T-helper 2 cell treated with Interferon-gamma antibody and Interleukin-4, amounts not matched to agents 5 μg/mL and 100 μg/mL, for 36 hours (primary cell): Measurements from ENCODE around the gene SETX.

Experiments
- DNase-seq: peaks from one replicate; pipeline ENCODE4 v3.0.0; 2021; ENCODE audit warnings: low spot score
- H3K27ac Mint-ChIP-seq: one replicate; pipeline ENCODE4 v1.8.0; 2021; ENCODE audit warnings: mild to moderate bottlenecking, mixed read lengths
- H3K27me3 Mint-ChIP-seq: one replicate; pipeline ENCODE4 v1.8.0; 2021; ENCODE audit warnings: low read depth, mixed read lengths
- H3K36me3 Mint-ChIP-seq: one replicate; pipeline ENCODE4 v1.8.0; 2021; ENCODE audit warnings: low read depth, mixed read lengths
- H3K4me1 Mint-ChIP-seq: one replicate; pipeline ENCODE4 v1.8.0; 2021; ENCODE audit warnings: low read depth, mixed read lengths
- H3K4me3 Mint-ChIP-seq: one replicate; pipeline ENCODE4 v1.8.0; 2022; ENCODE audit warnings: mild to moderate bottlenecking, moderate library complexity, mixed read lengths
- H3K9me3 Mint-ChIP-seq: one replicate; pipeline ENCODE4 v1.8.0; 2021; ENCODE audit warnings: mixed read lengths

Gene SETX

GRCh38 chr9:132333556-132333955, 21.2 kb downstream of the SETX start:
- Mint-ChIP-seq H3K9me3 (peaks cover 5% of the 10 kb centered on the region), H3K27ac (no peak overlapping the region), H3K4me1 (peaks cover 2% of the 10 kb centered on the region), H3K27me3 (no peaks in the 10 kb centered on the region), H3K4me3 (no peak overlapping the region), H3K36me3 (peaks cover 79% of the 10 kb centered on the region)
- no peak for DNase-seq

- H3K9me3 Mint-ChIP-seq, result peaks cover 12% of the 10 kb centered on the region
- no peak overlapping the region for H3K4me3 Mint-ChIP-seq
- H3K27ac Mint-ChIP-seq, result no peak overlapping the region
- H3K4me1 Mint-ChIP-seq, result peaks cover 17% of the 10 kb centered on the region
- DNase-seq, result no peak
- H3K27me3 Mint-ChIP-seq, result no peaks in the 10 kb centered on the region
- peaks cover 81% of the 10 kb centered on the region for H3K36me3 Mint-ChIP-seq
These were observed 26.2 kb downstream of the SETX start for GRCh38 chr9:132328580-132328979.

- H3K36me3 Mint-ChIP-seq, result peaks cover 84% of the 10 kb centered on the region
- no peak for DNase-seq
- H3K27me3 Mint-ChIP-seq, result no peaks in the 10 kb centered on the region
- no peak overlapping the region for H3K27ac Mint-ChIP-seq
- H3K9me3 Mint-ChIP-seq, result peaks cover 12% of the 10 kb centered on the region
- peaks cover 19% of the 10 kb centered on the region for H3K4me1 Mint-ChIP-seq
- H3K4me3 Mint-ChIP-seq, result no peak overlapping the region
These were observed 27.2 kb downstream of the SETX start for GRCh38 chr9:132327537-132327936.

GRCh38 chr9:132324425-132324824, 30.4 kb downstream of the SETX start:
- Mint-ChIP-seq H3K4me1 (peaks cover 27% of the 10 kb centered on the region), H3K27me3 (no peaks in the 10 kb centered on the region), H3K36me3 (peaks cover 68% of the 10 kb centered on the region), H3K27ac (no peak overlapping the region), H3K4me3 (no peak overlapping the region), H3K9me3 (peaks cover 9% of the 10 kb centered on the region)
- no peak for DNase-seq

- Mint-ChIP-seq H3K4me1 (peaks cover 23% of the 10 kb centered on the region), H3K27ac (no peak overlapping the region), H3K4me3 (no peak overlapping the region), H3K36me3 (peaks cover 38% of the 10 kb centered on the region), H3K9me3 (no peaks in the 10 kb centered on the region), H3K27me3 (no peaks in the 10 kb centered on the region)
- DNase-seq, result no peak
These were observed 35.2 kb downstream of the SETX start for GRCh38 chr9:132319421-132320110.

- peaks cover 5% of the 10 kb centered on the region for H3K4me1 Mint-ChIP-seq
- peaks cover 6% of the 10 kb centered on the region for H3K9me3 Mint-ChIP-seq
- no peak overlapping the region for H3K4me3 Mint-ChIP-seq
- peaks cover 50% of the 10 kb centered on the region for H3K36me3 Mint-ChIP-seq
- H3K27ac Mint-ChIP-seq, result no peak overlapping the region
- no peaks in the 10 kb centered on the region for H3K27me3 Mint-ChIP-seq
- no peak for DNase-seq
These were observed 41.9 kb downstream of the SETX start for GRCh38 chr9:132312873-132313272.

GRCh38 chr9:132312426-132312825, 42.4 kb downstream of the SETX start:
- DNase-seq, result no peak
- Mint-ChIP-seq H3K9me3 (peaks cover 6% of the 10 kb centered on the region), H3K27me3 (no peaks in the 10 kb centered on the region), H3K36me3 (peaks cover 50% of the 10 kb centered on the region), H3K27ac (no peak overlapping the region), H3K4me1 (peaks cover 5% of the 10 kb centered on the region), H3K4me3 (no peak overlapping the region)

- DNase-seq, result no peak
- Mint-ChIP-seq H3K36me3 (peaks cover 54% of the 10 kb centered on the region), H3K9me3 (peaks cover 6% of the 10 kb centered on the region), H3K4me3 (no peak overlapping the region), H3K27ac (no peak overlapping the region), H3K27me3 (no peaks in the 10 kb centered on the region), H3K4me1 (peaks cover 5% of the 10 kb centered on the region)
These were observed 42.8 kb downstream of the SETX start for GRCh38 chr9:132311978-132312377.

GRCh38 chr9:132309056-132309455, 45.7 kb downstream of the SETX start:
- Mint-ChIP-seq H3K4me3 (no peak overlapping the region), H3K27me3 (no peaks in the 10 kb centered on the region), H3K9me3 (peaks cover 6% of the 10 kb centered on the region), H3K4me1 (peaks cover 5% of the 10 kb centered on the region), H3K36me3 (peaks cover 62% of the 10 kb centered on the region), H3K27ac (no peak overlapping the region)
- DNase-seq, result no peak

GRCh38 chr9:132301521-132301920, 53.3 kb downstream of the SETX start:
- Mint-ChIP-seq H3K9me3 (no peaks in the 10 kb centered on the region), H3K27ac (peak overlapping the region; percentile 36), H3K4me1 (peaks cover 4% of the 10 kb centered on the region), H3K36me3 (peaks cover 59% of the 10 kb centered on the region), H3K4me3 (no peak overlapping the region), H3K27me3 (no peaks in the 10 kb centered on the region)
- DNase-seq, result no peak

- H3K4me1 Mint-ChIP-seq, result peaks cover 5% of the 10 kb centered on the region
- no peaks in the 10 kb centered on the region for H3K27me3 Mint-ChIP-seq
- H3K4me3 Mint-ChIP-seq, result no peak overlapping the region
- DNase-seq, result no peak
- H3K9me3 Mint-ChIP-seq, result no peaks in the 10 kb centered on the region
- H3K36me3 Mint-ChIP-seq, result peaks cover 68% of the 10 kb centered on the region
- H3K27ac Mint-ChIP-seq, result no peak overlapping the region
These were observed 55.6 kb downstream of the SETX start for GRCh38 chr9:132299221-132299620.

GRCh38 chr9:132295181-132295580, 59.6 kb downstream of the SETX start:
- DNase-seq, result no peak
- H3K27me3 Mint-ChIP-seq, result no peaks in the 10 kb centered on the region
- H3K36me3 Mint-ChIP-seq, result peaks cover 59% of the 10 kb centered on the region
- H3K27ac Mint-ChIP-seq, result peak overlapping the region; percentile 19
- H3K4me3 Mint-ChIP-seq, result no peak overlapping the region
- peaks cover 14% of the 10 kb centered on the region for H3K4me1 Mint-ChIP-seq
- no peaks in the 10 kb centered on the region for H3K9me3 Mint-ChIP-seq

GRCh38 chr9:132293145-132293721, 61.6 kb downstream of the SETX start:
- peaks cover 54% of the 10 kb centered on the region for H3K36me3 Mint-ChIP-seq
- DNase-seq, result no peak
- peak overlapping the region; percentile 24 for H3K4me3 Mint-ChIP-seq
- H3K9me3 Mint-ChIP-seq, result no peaks in the 10 kb centered on the region
- H3K27ac Mint-ChIP-seq, result peak overlapping the region; percentile 67
- H3K27me3 Mint-ChIP-seq, result no peaks in the 10 kb centered on the region
- peaks cover 21% of the 10 kb centered on the region for H3K4me1 Mint-ChIP-seq

GRCh38 chr9:132288966-132289365, 65.8 kb downstream of the SETX start:
- Mint-ChIP-seq H3K4me3 (no peak overlapping the region), H3K27me3 (no peaks in the 10 kb centered on the region), H3K27ac (no peak overlapping the region), H3K36me3 (peaks cover 40% of the 10 kb centered on the region), H3K9me3 (no peaks in the 10 kb centered on the region), H3K4me1 (peaks cover 14% of the 10 kb centered on the region)
- no peak for DNase-seq

- Mint-ChIP-seq H3K4me3 (no peak overlapping the region), H3K27ac (no peak overlapping the region), H3K27me3 (no peaks in the 10 kb centered on the region), H3K36me3 (peaks cover 43% of the 10 kb centered on the region), H3K4me1 (peaks cover 13% of the 10 kb centered on the region), H3K9me3 (no peaks in the 10 kb centered on the region)
- DNase-seq, result no peak
These were observed 66.4 kb downstream of the SETX start for GRCh38 chr9:132288361-132288760.
